Measurements from ENCODE around the gene FOSL1.

The FOSL1 gene

DNA sequence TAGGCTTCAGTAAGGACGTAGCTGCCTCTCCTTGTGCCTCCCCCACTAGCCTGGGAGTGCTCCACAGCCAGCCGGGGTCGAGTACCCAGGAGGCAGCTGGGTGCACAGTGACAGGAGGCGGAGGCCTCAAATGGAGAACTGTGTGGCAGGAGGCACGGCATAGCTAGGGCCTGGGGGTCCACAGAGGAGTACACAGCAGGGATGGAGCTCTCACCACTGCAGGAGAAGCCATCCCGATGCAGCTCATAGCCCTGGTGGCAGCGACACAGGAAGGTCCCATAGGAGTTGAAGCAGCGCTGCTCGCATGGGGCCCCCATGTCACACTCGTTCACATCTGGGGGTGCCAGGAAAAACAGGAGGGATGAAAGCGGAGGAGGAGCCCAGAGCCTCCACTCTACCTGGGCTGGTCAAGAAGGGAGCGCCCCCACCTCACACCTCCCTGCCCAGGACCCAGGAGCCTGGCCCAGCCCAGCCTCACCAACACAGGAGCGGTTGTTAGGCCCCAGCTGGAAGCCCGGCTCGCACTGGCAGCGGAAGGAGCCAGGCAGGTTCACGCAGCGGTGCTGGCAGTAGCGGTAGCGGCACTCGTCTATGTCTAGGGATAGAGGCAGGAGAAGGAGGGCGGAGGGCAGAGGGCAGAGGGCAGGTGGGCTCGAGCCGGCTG is 30.4 kb downstream of the FOSL1 start:
- no peak for DNase-seq (ENCODE audit: low read depth)
- H3K4me3 ChIP-seq (ENCODE audit: low read length) = no peak overlapping the region
- TF ChIP-seq, protein P1, sequence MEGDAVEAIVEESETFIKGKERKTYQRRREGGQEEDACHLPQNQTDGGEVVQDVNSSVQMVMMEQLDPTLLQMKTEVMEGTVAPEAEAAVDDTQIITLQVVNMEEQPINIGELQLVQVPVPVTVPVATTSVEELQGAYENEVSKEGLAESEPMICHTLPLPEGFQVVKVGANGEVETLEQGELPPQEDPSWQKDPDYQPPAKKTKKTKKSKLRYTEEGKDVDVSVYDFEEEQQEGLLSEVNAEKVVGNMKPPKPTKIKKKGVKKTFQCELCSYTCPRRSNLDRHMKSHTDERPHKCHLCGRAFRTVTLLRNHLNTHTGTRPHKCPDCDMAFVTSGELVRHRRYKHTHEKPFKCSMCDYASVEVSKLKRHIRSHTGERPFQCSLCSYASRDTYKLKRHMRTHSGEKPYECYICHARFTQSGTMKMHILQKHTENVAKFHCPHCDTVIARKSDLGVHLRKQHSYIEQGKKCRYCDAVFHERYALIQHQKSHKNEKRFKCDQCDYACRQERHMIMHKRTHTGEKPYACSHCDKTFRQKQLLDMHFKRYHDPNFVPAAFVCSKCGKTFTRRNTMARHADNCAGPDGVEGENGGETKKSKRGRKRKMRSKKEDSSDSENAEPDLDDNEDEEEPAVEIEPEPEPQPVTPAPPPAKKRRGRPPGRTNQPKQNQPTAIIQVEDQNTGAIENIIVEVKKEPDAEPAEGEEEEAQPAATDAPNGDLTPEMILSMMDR (conservative IDR thresholded peaks at IDR 0.05; ENCODE audit: low read length) = no peak

DNA sequence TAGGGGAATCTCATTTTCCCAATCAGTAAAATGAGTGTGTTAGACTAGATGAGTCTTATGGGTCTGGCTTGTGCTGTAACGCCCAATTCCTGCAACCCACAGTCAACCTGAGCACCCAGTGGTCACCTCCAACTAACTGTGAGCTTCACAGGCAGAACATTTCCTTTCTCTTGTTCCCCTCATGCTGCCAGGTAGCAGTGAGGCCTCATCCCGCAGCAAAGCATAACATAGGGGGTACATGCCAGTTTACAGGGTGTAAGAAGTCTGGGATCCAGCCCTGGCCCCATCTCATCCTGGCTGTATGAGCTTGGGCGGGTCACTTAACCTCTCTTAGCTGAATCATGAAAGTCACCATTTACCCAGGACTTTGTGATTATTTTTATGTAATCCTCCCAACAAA is 31.3 kb downstream of the FOSL1 start:
- H3K4me3 ChIP-seq (ENCODE audit: low read length) = no peak overlapping the region
- TF ChIP-seq, protein P1 (conservative IDR thresholded peaks at IDR 0.05; ENCODE audit: low read length) = no peak
- DNase-seq (ENCODE audit: low read depth) = no peak

GRCh38 chr11:65868076-65868667 is 32.0 kb downstream of the FOSL1 start:
- no peak overlapping the region for H3K4me3 ChIP-seq (ENCODE audit: low read length)
- TF ChIP-seq, protein P1 (conservative IDR thresholded peaks at IDR 0.05; ENCODE audit: low read length) = no peak
- DNase-seq (ENCODE audit: low read depth) = no peak

DNA sequence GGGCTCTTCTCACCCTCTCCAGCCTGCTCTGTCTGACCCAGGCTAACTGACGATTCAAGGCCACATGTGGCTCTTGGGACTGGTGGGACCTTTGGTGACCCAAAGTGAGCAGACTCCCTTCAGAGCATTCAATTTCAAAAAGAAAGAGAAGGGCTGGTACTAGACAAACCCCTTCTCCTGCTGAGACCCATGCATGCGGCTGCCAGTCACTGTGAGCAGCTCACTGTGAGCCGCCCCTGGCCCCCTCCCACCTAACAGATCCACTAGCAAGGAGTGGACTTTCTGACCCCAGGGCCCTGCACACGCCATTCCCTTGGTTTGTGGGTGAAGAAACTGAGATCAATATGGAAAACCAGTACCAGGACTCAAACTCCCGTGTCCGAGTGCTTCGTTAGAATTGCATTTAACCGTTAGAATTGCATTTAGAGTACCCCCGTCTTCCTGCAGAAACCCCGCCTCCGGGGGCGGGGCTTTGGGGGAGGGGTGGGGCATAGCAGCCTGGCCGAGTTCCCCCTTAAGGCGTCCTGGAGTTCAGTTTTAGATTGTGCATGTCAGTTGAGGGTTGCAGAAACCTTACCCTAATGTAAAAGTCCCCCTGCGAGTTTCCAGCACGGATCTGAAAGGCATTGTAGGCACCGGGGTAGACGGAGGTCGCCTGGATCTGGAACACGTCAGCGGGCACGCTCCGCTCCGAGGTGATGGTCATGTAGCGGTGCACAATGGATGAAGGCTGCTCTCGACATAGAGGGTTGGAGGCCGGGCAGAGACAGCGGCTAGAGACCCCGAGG is 32.7 kb downstream of the FOSL1 start:
- H3K4me3 ChIP-seq (ENCODE audit: low read length) = no peak overlapping the region
- DNase-seq (ENCODE audit: low read depth) = no peak
- TF ChIP-seq, protein P1 (conservative IDR thresholded peaks at IDR 0.05; ENCODE audit: low read length) = no peak

DNA sequence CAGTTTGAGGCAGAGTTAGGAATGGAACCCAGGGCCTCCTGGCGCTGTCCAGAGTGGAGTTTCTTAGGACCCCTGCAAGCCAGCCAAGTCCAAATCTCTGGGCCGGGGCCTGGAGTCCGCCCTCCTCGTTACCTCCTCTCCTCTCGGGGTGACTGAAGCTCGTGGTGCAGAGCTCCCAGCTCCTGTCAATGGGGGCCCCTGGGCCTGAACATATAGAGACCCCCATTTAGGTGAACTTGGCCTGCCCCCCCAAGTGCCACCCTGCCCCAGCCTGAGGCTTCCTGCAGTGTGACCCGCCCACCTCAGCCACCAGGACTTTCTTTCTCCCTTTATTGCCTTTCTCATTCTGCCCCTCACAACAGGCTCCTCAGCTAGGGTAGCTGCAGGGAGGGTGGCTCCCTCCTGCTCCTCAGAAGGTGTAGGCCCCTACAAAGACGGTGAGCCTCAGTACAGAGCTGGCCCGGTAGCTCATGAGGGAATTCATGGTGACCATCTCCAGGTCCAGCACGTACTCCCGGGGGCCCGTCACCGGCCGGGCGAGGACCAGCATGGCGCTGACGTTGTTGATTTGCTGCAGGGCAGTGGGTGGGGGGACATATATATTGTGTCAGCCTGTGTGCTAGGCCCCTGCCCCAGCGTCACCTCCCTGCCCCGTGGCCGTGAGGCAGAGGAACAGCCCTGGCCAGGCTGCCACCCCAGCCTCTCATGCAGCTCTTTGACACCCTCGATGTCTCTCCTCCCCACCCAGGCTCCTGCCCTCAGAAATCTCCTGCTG is 33.5 kb downstream of the FOSL1 start:
- TF ChIP-seq, protein P1 (conservative IDR thresholded peaks at IDR 0.05; ENCODE audit: low read length) = no peak
- H3K4me3 ChIP-seq (ENCODE audit: low read length) = no peak overlapping the region
- no peak for DNase-seq (ENCODE audit: low read depth)

DNA sequence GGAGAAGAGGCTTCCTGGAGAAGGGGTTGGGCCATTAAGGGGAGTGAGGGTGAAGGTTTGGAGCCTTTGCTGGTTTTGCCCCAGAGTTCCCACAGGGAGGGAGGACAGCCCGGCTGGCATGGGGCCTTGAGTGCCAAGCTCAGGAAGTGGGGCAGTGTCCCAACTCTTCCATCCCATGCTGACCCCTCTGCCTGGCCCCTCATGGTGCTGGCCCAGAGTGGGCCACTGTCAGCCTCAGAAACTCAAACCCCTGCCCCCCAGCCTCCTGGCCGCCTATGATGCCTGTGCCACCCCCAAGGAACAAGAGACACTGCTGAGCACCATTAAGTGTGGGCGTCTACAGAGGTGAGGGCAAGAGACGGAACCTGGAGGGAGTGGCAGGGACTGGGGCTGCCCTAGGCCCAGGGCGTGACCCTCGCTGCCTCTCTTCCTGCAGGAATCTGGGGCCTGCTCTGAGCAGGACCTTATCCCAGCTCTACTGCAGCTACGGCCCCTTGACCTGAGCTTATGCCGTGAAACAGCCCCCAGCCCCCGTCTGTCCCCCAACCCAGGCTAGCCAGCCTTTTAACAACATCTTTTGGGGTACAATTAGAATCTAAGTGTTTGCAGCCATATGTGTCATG is 34.5 kb downstream of the FOSL1 start:
- no peak for DNase-seq (ENCODE audit: low read depth)
- TF ChIP-seq, protein P1 (conservative IDR thresholded peaks at IDR 0.05; ENCODE audit: low read length) = no peak
- H3K4me3 ChIP-seq (ENCODE audit: low read length) = no peak overlapping the region

Measured in AG10803 (cell line).